HG02884 (cell line): Measurements from ENCODE around the gene PDRG1.
A peak's percentile ranks its signal among the peaks of the same experiment; 100 is the strongest.

Source experiments
- ATAC-seq: cut with Tn5 transposase; IDR thresholded peaks from one replicate; pipeline ENCODE4 v1.9.1; 2021; ENCODE audit warnings: mild to moderate bottlenecking, moderate library complexity; ENCODE audit not compliant: unreplicated experiment

The PDRG1 gene

GRCh38 chr20:31951530-31952453 is at the start of gene PDRG1:
PDRG1 (minus strand) TSS chr20:31952046; CDS start chr20:31951961, 85 bp downstream.
- ATAC-seq = peak; percentile 90

GRCh38 chr20:31998246-31998645 is 46.4 kb upstream of the PDRG1 start:
- no peak for ATAC-seq

- no peak for ATAC-seq
These were observed 45.1 kb upstream of the PDRG1 start for GRCh38 chr20:31996996-31997395.

- ATAC-seq = no peak
These were observed 40.2 kb upstream of the PDRG1 start for GRCh38 chr20:31992086-31992485.

DNA sequence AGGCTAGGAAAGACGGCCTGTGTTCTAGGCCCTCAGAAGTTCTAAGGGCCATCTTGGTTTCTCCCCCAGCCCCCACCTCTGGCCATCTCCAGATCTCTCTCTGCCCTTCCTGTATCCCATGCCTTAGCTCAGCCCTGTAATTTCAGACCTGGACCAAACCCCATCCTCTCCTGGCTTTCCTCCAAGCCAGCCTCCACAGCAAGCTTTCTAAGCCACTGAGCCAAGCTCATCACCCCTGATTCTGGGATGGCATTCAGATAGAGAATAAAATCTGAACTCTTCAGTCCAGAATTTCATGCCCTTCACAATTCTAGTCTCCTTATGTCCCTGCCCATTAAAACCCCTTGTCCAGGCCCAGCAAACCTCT is 39.5 kb upstream of the PDRG1 start:
- ATAC-seq = no peak

DNA sequence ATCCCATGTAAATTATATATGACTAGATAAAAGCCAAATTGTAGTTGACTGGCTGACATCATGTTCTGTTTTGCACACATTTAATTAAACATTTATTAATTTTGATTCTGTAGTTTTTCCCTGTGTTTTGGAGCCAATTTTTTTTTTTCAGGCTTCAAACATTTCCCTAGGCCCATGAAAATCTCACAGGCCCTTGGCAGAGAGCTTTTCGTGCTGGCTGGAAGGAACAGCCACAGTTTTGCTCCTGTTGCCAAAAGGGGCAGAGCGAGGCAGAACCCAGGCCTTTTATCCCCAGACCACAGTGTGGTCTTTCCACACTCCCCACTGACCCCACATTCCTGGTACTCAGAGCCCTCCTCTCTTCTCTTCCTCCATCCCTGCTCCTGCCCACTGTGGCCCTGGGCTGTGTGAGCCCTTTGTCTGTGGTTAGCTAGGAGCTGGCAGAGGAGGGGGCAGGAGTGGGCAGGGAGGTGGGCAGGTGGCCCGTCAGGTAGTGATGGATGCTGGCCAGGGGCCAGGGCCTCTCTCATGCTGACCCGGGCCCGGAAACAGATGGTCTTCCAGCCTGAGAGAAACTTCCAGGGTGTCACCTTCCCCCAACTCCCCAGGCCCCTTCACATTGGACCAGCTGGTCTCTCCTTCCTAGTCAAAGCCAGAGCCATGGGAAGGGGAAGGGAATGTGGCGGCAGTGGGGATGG is 38.9 kb upstream of the PDRG1 start:
- no peak for ATAC-seq

DNA sequence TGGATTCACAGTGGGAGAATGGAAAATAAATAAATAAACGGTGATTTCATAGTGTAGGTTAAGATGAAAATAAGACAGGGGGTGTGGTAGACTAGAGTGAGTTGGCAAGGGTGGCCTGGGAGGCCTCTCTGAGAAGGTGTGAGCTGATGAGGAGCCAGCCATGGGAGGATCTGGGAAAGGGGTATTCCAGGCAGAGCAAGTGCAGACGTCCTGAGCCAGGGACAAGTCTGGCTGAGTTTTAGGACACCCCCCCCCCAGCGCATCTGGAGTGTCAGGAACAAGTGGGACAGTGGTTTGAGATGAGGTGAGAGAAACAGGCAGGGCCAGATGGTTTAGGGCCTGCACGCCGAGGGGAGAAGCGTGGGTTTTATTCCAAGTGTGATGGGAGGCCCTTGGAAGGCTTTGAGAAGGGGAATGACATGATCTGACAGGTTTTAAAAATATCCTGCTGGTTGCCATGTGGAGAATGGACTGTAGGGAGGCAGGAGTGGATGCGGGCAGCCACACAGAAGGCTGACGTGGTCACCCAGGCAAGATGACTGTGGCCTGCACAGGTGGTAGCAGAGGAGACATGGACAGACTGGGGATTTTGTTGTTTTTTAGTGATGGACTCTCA is 37.3 kb upstream of the PDRG1 start:
- no peak for ATAC-seq

DNA sequence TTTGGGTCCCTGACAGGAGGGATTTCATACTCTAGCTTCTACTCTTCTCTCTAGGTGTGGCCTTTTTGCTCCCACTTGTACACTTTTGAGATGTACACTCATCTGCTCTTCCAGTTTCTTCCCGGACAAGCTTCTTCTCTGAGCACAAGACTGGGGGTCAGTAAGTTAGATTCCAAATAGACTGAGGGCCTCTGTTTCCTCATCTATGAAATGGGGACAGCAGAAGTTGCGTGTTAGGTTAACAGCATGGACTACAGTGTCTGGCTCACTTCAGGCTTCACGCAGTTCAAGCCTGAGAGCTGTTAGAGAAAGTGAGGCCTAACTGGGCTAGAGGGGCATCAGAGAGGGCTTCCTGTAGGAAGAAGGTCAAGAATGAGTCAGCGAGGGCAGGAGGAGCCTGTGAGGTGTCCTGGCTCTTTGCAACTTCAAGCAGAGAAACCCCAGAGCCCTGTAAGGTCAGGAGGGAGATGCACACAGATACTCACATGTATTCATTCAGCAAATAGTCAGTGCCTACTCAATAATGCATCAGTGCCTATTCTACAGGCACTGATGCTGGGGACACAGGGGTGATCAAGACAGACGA is 36.7 kb upstream of the PDRG1 start:
- no peak for ATAC-seq

DNA sequence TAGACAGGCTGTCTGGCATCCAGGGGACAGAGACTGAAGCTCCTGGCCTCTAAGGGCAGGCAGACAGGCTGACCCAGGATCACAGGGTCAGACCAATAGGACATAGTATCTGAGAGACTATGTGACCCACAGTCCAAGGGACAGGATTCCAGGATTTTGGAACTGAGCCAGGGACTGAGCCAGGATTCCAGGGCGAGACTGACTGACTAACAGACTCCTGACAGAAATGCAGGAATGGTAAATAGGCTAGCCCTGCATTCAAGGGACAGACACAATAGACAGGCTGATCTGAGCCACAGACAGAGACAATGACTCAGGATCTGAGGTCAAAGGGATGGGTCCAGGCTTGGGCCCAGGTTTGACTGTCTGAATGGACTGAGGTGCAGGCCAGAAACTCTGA is 35.9 kb upstream of the PDRG1 start:
- no peak for ATAC-seq

DNA sequence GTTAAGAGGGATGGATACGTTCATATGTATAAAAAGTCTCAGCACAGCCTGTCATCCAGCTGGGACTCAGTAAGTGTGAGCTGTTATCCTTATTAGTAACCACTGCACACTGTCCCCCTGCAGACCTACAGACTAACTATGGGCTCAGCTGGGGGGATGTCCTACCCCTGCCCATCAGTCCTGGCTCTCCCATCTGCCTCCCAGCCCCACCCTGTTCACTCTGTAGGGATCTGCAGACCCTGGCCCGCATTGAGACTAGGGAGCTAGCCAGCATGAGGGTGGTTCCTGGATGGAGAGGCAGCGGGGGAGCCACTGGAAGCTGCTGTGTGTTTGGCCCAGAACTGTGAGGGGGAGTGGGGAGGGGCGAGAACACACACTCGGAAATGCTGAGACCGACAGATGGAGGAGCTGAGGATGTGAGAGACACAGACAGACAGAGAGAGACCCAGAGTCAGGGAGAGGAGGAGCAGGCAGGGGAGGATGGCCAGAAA is 33.2 kb upstream of the PDRG1 start:
- ATAC-seq = no peak

- ATAC-seq = no peak
These were observed 29.9 kb upstream of the PDRG1 start for GRCh38 chr20:31981784-31982183.

GRCh38 chr20:31979713-31980426 is 28.0 kb upstream of the PDRG1 start:
- ATAC-seq = no peak

GRCh38 chr20:31977080-31977479 is 25.2 kb upstream of the PDRG1 start:
- no peak for ATAC-seq

DNA sequence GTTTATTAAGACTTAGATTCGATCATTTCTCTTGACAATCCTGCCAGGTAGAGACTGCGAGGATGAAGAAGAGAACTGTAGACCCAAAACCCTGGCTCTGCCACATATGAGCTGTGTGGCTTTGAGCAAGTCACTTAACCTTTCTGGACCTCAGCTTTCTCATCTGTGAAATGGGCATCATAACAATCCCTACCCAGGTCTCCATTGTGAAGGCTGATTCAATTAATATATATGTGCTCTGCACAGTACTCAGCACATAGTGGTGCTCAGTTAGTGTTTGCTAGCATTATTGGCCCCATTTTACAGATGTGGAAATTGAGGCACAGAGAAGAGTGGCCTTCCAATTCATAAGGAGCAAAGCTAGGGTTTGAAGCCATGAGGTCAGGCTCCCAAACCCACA is 24.0 kb upstream of the PDRG1 start:
- no peak for ATAC-seq

GRCh38 chr20:31974951-31975487 is 23.2 kb upstream of the PDRG1 start:
- ATAC-seq = no peak

GRCh38 chr20:31974296-31974695 is 22.4 kb upstream of the PDRG1 start:
- no peak for ATAC-seq

DNA sequence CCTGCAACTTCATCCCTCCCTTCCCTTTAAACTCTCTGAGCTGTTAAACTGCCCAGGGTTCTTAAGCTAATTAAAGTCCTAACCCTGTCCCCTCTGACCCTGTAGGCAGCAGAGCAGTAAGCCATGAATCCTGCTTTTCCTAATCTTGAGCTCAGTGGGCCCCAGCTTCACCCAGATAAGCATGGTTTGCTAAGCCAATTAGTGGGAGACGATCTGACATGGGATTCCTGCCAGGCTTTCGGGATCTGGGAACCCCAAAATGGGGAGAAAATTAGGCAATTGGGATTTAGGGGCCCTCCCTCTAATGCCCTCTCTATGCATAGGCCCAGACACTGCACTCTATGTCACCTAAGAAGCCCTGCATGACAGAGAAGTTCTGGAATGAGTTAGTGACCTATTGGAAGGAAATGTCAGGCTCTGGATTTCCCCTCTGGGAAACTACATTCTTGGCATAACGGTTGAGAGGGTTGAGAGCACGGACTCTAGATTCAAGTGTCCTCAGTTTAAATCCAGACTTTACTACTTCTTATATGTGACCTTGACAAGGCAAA is 20.7 kb upstream of the PDRG1 start:
- ATAC-seq = no peak

- no peak for ATAC-seq
These were observed 18.1 kb upstream of the PDRG1 start for GRCh38 chr20:31969991-31970390.

DNA sequence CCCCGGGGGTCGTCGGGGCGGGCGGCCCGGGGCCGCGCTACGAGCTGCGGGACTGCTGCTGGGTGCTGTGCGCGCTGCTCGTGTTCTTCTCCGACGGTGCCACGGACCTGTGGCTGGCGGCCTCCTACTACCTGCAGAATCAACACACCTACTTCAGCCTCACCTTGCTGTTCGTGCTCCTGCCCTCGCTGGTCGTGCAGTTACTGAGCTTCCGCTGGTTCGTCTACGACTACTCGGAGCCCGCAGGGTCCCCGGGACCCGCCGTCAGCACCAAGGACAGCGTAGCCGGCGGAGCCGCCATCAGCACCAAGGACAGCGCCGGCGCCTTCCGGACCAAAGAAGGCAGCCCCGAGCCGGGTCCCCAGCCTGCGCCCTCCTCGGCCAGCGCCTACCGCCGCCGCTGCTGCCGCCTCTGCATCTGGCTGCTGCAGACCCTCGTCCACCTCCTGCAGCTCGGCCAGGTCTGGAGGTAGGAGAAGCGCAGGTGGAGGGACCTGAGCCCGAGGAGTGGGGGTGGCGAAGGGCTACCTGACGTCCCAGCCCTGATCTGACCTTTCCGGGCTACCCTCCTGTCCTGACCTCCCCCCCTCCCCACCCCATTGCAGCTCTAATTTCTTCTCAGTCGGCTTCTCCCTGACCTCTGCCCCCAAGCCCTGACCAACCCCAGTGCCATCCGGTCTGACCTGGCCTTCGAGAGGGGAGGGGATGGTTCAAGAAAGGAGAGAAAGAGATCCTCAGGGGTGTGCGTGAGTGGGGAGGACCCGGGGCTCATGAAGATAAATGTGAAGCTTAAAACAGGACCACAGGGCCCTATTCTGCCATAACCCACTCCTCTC is 16.7 kb upstream of the PDRG1 start:
- no peak for ATAC-seq
